ENCODE data around the gene TUBGCP3. TPM values are rescaled to one million over a fixed set of nuclear protein-coding genes. Genes with fewer than 3 reads are reported as not detected.

The TUBGCP3 gene
- total and polyA plus RNA-seq, 2 donors from 2014 or later = 9.1 to 33.2 TPM

DNA sequence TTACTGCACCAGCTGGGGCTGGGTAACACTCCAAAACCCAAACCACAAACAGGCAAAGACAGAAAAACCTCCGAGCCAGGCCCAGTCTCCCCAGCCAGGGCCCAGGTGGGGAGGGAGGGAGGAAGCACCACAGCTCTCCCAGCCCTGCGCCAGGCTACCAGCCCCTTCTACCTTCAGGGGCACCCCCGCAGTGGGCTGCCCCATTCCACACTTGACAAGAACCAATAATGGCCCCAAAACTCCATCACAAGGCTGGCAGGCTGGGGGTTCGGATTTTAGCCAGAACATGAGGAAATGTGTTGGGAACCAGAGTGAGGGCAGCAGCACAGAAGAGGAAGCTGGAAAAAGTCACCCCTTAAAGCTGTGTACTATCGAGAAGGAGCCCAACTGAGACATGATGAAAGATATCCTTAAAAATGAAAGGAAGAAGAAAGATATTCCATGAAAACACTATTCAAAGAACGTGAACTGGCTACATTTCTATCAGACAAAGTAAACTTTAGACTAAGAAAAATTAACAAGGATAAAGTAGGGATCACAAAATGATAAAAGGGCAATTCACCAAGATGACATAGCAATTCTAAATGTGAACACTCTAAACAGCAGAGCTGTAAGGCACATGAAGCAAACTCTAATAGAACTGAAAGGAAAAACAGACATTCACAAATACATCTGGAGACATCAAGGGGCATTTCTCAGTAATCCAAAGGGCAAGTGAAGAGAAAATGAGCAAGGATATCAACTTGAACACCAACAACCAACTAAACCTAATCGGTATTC, 12.9 kb downstream of the TUBGCP3 start:
- Histone ChIP-seq H3K9me3 (ENCODE audit: control insufficient read depth in 2 of 3, insufficient read depth in 1 of 3, low read length in 3 of 3) (no peaks in the 10 kb centered on the region), H3K4me1 (ENCODE audit: control insufficient read depth in 2 of 3, insufficient read depth in 2 of 3, low read depth in 1 of 3, low read length in 3 of 3) (peaks cover 0 to 28% (median 24%) of the 10 kb centered on the region in 3 donors), H3K27ac (ENCODE audit: low read depth in 2 of 2, low read length in 2 of 2) (peak overlapping the region; percentile 1 to 45), H3K9ac (ENCODE audit: low read length in 3 of 3) (no peak overlapping the region), H3K27me3 (ENCODE audit: control insufficient read depth, insufficient read depth, low read length) (no peaks in the 10 kb centered on the region), H3K4me3 (ENCODE audit: low read length in 3 of 3) (no peak overlapping the region), H3K36me3 (ENCODE audit: control insufficient read depth in 2 of 3, insufficient read depth in 3 of 3, low read length in 3 of 3) (no peaks in the 10 kb centered on the region)
- DNase-seq (no peak), FAIRE-seq (no peak)
- TF ChIP-seq CTCF (IDR thresholded peaks at IDR 0.05; ENCODE audit: borderline replicate concordance, extremely low read depth, insufficient read depth) = no peak
- intact Hi-C loops (cut with DNase I) = no loop called here

- no peak for TF ChIP-seq CTCF (IDR thresholded peaks at IDR 0.05; ENCODE audit: borderline replicate concordance, extremely low read depth, insufficient read depth)
- Histone ChIP-seq H3K4me1 (ENCODE audit: control insufficient read depth in 2 of 3, insufficient read depth in 2 of 3, low read depth in 1 of 3, low read length in 3 of 3) (peaks cover 0 to 28% (median 24%) of the 10 kb centered on the region in 3 donors), H3K27me3 (ENCODE audit: control insufficient read depth, insufficient read depth, low read length) (no peaks in the 10 kb centered on the region), H3K4me3 (ENCODE audit: low read length in 3 of 3) (no peak overlapping the region), H3K36me3 (ENCODE audit: control insufficient read depth in 2 of 3, insufficient read depth in 3 of 3, low read length in 3 of 3) (no peaks in the 10 kb centered on the region), H3K9me3 (ENCODE audit: control insufficient read depth in 2 of 3, insufficient read depth in 1 of 3, low read length in 3 of 3) (no peaks in the 10 kb centered on the region), H3K9ac (ENCODE audit: low read length in 3 of 3) (no peak overlapping the region), H3K27ac (ENCODE audit: low read depth in 2 of 2, low read length in 2 of 2) (peak overlapping the region in 1 of 2 donors; percentile 45)
- intact Hi-C loops (cut with DNase I) = no loop called here
- no peak for FAIRE-seq
- no peak for DNase-seq
Observed at GRCh38 chr13:112574416-112574815, 13.5 kb downstream of the TUBGCP3 start.

DNA sequence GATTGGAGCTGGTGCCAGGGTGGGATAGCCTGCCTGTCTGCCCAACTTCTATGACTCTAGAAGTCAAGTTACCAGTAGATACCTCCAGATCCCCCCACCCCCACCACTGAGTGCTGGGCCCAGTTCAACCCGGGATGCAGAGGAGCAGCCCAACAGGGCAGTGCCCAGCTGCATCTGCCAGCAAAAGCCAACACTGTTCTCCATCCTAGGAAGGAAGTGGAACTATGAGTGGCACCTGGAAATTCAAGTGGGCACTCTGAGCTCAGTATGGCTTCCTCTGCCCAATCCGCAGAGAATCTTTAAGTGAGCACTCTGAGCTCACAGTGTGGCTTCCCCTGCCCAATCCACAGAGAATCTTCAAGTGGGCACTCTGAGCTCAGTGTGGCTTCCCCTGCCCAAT, 14.2 kb downstream of the TUBGCP3 start:
- no peak overlapping the region for H3K4me3 ChIP-seq (ENCODE audit: low read length in 3 of 3)
- H3K4me1 ChIP-seq (ENCODE audit: control insufficient read depth in 2 of 3, insufficient read depth in 2 of 3, low read depth in 1 of 3, low read length in 3 of 3) = peaks cover 0 to 28% (median 24%) of the 10 kb centered on the region in 3 donors
- no peak overlapping the region for H3K9ac ChIP-seq (ENCODE audit: low read length in 3 of 3)
- H3K9me3 ChIP-seq (ENCODE audit: control insufficient read depth in 2 of 3, insufficient read depth in 1 of 3, low read length in 3 of 3) = no peaks in the 10 kb centered on the region
- intact Hi-C loops (cut with DNase I) = no loop called here
- no peak for TF ChIP-seq CTCF (IDR thresholded peaks at IDR 0.05; ENCODE audit: borderline replicate concordance, extremely low read depth, insufficient read depth)
- FAIRE-seq (no peak), DNase-seq (no peak)
- peaks cover 0 to 5% (median 0%) of the 10 kb centered on the region in 3 donors for H3K36me3 ChIP-seq (ENCODE audit: control insufficient read depth in 2 of 3, insufficient read depth in 3 of 3, low read length in 3 of 3)
- no peak overlapping the region for H3K27ac ChIP-seq (ENCODE audit: low read depth in 2 of 2, low read length in 2 of 2)
- H3K27me3 ChIP-seq (ENCODE audit: control insufficient read depth, insufficient read depth, low read length) = no peaks in the 10 kb centered on the region
